HepG2 (cell line): ENCODE data around the gene CD207. TPM values are rescaled to one million over a fixed set of nuclear protein-coding genes. Genes with fewer than 3 reads are reported as not detected.

Experiments used
- DMAP1 ChIP-seq: IDR thresholded peaks from 2 replicates; pipeline ENCODE4 v1.6.1; 2016
- MTA1 ChIP-seq: sonication (generic); formaldehyde crosslinking; IDR thresholded peaks from 2 replicates; pipeline ENCODE4 v1.4.0; 2020; ENCODE audit warnings: missing genetic modification reagents, mild to moderate bottlenecking, borderline replicate concordance
- MTF1 ChIP-seq: sonication (generic); formaldehyde crosslinking; IDR thresholded peaks from 2 replicates; pipeline ENCODE4 v1.5.0; 2020; ENCODE audit warnings: missing genetic modification reagents
- NFKBIZ ChIP-seq: IDR thresholded peaks from 2 replicates; pipeline ENCODE4 v1.6.1; 2018; ENCODE audit warnings: missing genetic modification reagents, missing compliant biosample characterization
- SETDB1 ChIP-seq: sonication (generic); formaldehyde crosslinking; IDR thresholded peaks from 2 replicates; pipeline ENCODE4 v1.5.1; 2020; ENCODE audit warnings: missing genetic modification reagents, mild to moderate bottlenecking, borderline replicate concordance
- U2AF1 ChIP-seq: fragments of 200-400 bp; formaldehyde crosslinking; optimal IDR thresholded peaks from 2 replicates; pipeline ENCODE3; 2017; ENCODE audit warnings: mild to moderate bottlenecking, low read depth, low read length
- ZBTB38 ChIP-seq: sonication (generic); formaldehyde crosslinking; IDR thresholded peaks from 2 replicates; pipeline ENCODE4 v1.5.1; 2020; ENCODE audit warnings: mild to moderate bottlenecking, missing genetic modification reagents
- ZKSCAN8 ChIP-seq: IDR thresholded peaks from 2 replicates; pipeline ENCODE4 v1.6.1; 2016; ENCODE audit warnings: borderline replicate concordance, missing genetic modification reagents, missing compliant biosample characterization
- ZNF501 ChIP-seq: sonication (generic); formaldehyde crosslinking; IDR thresholded peaks from 2 replicates; pipeline ENCODE4 v1.5.1; 2020; ENCODE audit warnings: mild to moderate bottlenecking, moderate library complexity, missing genetic modification reagents
- ZNF530 ChIP-seq: sonication (generic); formaldehyde crosslinking; IDR thresholded peaks from 2 replicates; pipeline ENCODE4 v1.5.0; 2020; ENCODE audit warnings: low read depth, mild to moderate bottlenecking, missing genetic modification reagents
- ZNF563 ChIP-seq: sonication (generic); formaldehyde crosslinking; IDR thresholded peaks from 2 replicates; pipeline ENCODE4 v1.8.0; 2022; ENCODE audit warnings: mild to moderate bottlenecking, moderate library complexity, missing genetic modification reagents
- ZNF580 ChIP-seq: IDR thresholded peaks from 2 replicates; pipeline ENCODE4 v1.6.1; 2016; ENCODE audit warnings: low read depth, borderline replicate concordance
- ZNF687 ChIP-seq: sonication (generic); formaldehyde crosslinking; IDR thresholded peaks from 2 replicates; pipeline ENCODE4 v1.5.1; 2020; ENCODE audit warnings: mild to moderate bottlenecking, missing genetic modification reagents, moderate library complexity
- ZNF7 ChIP-seq: IDR thresholded peaks from 2 replicates; pipeline ENCODE4 v1.6.1; 2016; ENCODE audit warnings: missing biosample characterization, missing genetic modification reagents
- ZNF709 ChIP-seq: sonication (generic); formaldehyde crosslinking; IDR thresholded peaks from 2 replicates; pipeline ENCODE4 v1.5.0; 2020; ENCODE audit warnings: mild to moderate bottlenecking, missing genetic modification reagents
- ZNF766 ChIP-seq: sonication (generic); formaldehyde crosslinking; IDR thresholded peaks from 2 replicates; pipeline ENCODE4 v1.5.0; 2020; ENCODE audit warnings: missing genetic modification reagents, borderline replicate concordance
- ZXDC ChIP-seq: sonication (generic); formaldehyde crosslinking; IDR thresholded peaks from 2 replicates; pipeline ENCODE4 v1.5.0; 2020; ENCODE audit warnings: mild to moderate bottlenecking, missing genetic modification reagents
- polyA plus RNA-seq, 8 experiments: library from polyadenylated mRNA; depleted of rRNA in 3 of 8; stranded (reverse) in 7 of 8; unstranded in 1 of 8; fragments of >200 nt; fragmentation: Illumina TruSeq in 4 of 8; extraction: Trizol in 4 of 8; gene quantifications; 2 replicates each; pipeline versions ENCODE4 v1.2.1 to v1.2.3, GENCODE V29; 2011 to 2016; ENCODE audit warnings: low read depth in 4 of 8, missing spikeins in 1 of 8, mixed read lengths in 1 of 8; ENCODE audit not compliant: insufficient read depth in 1 of 8
- total RNA-seq, 5 experiments: library from RNA; depleted of rRNA; stranded (reverse); fragments of >200 nt; fragmentation: Illumina TruSeq; extraction: Trizol; gene quantifications; 2 replicates each; pipeline ENCODE4 v1.2.3, GENCODE V29; 2016; ENCODE audit warnings: low read depth in 1 of 5
- TF ChIP-seq, protein P1 (sequence below), 2 experiments: sonication (generic) in 1 of 2; formaldehyde crosslinking in 1 of 2; IDR thresholded peaks; 2 replicates each; pipeline versions ENCODE4 v1.4.0 to v1.6.1; 2018 to 2020; ENCODE audit warnings: missing genetic modification reagents in 2 of 2, borderline replicate concordance in 1 of 2, low read depth in 1 of 2, mild to moderate bottlenecking in 1 of 2, missing biosample characterization in 1 of 2

CD207 gene
- total and polyA plus RNA-seq, 2 of the 13 experiments (the other 11 are each of a cell fraction or from before 2014, with no cell fraction given) = 0.09 to 0.15 TPM

DNA sequence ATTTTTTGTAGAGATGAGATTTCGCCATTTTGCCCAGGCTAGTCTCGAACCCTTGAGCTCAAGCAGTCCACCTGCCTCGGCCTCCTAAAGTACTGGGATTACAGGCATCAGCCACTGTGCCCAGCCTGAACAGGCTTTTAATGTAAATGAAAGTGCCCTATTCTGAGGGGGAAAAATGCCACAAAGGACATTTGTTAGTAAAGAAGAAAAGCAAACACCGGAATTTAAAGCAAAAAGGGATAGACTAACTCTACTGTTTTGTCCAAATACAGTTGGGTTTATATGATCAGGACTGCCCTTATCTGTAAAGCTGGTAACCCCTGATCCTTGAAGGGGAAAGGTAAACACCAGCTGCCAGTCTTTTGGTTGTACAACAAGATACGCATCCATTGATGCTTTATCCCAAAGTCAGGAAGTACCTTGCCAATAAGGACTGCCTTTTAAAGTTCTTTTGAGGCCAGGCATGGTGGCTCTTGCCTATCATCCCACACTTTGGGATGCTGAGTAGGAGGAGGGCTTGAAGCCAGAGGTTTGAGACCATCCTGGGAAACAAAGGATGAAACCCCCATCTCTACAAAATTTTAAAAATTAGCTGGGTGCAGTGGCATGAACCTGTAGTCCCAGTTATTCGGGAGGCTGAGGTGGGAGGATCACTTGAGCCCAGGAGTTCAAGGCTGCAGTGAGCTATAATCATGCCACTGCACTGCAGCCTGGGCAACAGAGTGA, 28.4 kb downstream of the CD207 start (continued):
- TF ChIP-seq ZNF687 (CRISPR knock-in tag) (no peak), DMAP1 (CRISPR knock-in tag) (no peak), ZNF766 (no peak), ZNF580 (CRISPR knock-in tag) (0 out of 2 replicates have a peak, but pooled peaks have one; percentile 45), ZBTB38 (CRISPR knock-in tag) (no peak; the same call in 1 of the 2 replicates), ZXDC (CRISPR knock-in tag) (no peak), ZKSCAN8 (CRISPR knock-in tag) (peak; percentile 83; the same call in 1 of the 2 replicates), ZNF709 (no peak), U2AF1 (no peak), MTA1 (CRISPR knock-in tag) (no peak), MTF1 (CRISPR knock-in tag) (0 out of 2 replicates have a peak, but pooled peaks have one; percentile 55), NFKBIZ (peak; percentile 76; the same call in 1 of the 2 replicates), SETDB1 (CRISPR knock-in tag) (no peak), ZNF530 (CRISPR knock-in tag) (no peak), ZNF7 (no peak), ZNF501 (CRISPR knock-in tag) (no peak), ZNF563 (no peak)
- TF ChIP-seq, protein P1, sequence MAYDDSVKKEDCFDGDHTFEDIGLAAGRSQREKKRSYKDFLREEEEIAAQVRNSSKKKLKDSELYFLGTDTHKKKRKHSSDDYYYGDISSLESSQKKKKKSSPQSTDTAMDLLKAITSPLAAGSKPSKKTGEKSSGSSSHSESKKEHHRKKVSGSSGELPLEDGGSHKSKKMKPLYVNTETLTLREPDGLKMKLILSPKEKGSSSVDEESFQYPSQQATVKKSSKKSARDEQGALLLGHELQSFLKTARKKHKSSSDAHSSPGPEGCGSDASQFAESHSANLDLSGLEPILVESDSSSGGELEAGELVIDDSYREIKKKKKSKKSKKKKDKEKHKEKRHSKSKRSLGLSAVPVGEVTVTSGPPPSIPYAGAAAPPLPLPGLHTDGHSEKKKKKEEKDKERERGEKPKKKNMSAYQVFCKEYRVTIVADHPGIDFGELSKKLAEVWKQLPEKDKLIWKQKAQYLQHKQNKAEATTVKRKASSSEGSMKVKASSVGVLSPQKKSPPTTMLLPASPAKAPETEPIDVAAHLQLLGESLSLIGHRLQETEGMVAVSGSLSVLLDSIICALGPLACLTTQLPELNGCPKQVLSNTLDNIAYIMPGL (CRISPR knock-in tag; IDR thresholded peaks at IDR 0.05; ENCODE audit: borderline replicate concordance in 1 of 2, low read depth in 1 of 2) = peak in 1 of 2 experiments; percentile 59; a peak in 1 of 4 replicates
